ENCODE data around the gene POLR3H. TPM values are rescaled to one million over a fixed set of nuclear protein-coding genes. Genes with fewer than 3 reads are reported as not detected.
A peak's percentile ranks its signal among the peaks of the same experiment; 100 is the strongest.

POLR3H gene
- total RNA-seq, 4 donors from 2014 or later: 20.9 to 28.2 (median 23.0) TPM

DNA sequence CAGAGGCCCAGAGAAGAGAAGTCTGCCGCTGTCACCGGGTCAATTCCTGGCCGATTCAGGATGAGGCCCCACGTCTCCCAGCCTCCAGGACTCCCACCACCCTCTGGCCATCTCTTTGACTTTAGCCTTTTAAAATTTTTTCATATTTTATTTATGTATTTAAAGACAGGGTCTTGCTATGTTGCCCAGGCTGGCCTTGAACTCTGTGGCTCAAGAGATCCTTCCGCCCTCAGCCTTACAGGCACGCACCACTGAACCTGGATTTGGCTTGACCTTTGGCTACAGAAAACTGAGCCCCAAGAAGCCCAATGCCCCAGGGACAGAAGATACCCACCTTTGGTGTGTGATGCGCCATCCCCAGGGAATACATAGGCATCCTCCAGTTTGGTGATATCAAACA lies 3.9 kb downstream of the POLR3H start:
- no peaks in the 10 kb centered on the region for H3K27me3 ChIP-seq
- peaks cover 20 to 64% (median 58%) of the 10 kb centered on the region in 4 donors for H3K4me1 ChIP-seq
- intact Hi-C loops (cut with DNase I): no loop called here
- H3K36me3 ChIP-seq: peaks cover 0 to 29% (median 22%) of the 10 kb centered on the region in 4 donors
- WGBS: 90% methylated on average over 7 of the region's 7 CpGs
- H3K4me3 ChIP-seq: no peak overlapping the region
- H3K9me3 ChIP-seq: no peaks in the 10 kb centered on the region
- no peak for TF ChIP-seq POLR2AphosphoS5 (IDR thresholded peaks at IDR 0.05)
- TF ChIP-seq POLR2A (IDR thresholded peaks at IDR 0.05; ENCODE audit: low read depth): no peak
- TF ChIP-seq, protein P1, sequence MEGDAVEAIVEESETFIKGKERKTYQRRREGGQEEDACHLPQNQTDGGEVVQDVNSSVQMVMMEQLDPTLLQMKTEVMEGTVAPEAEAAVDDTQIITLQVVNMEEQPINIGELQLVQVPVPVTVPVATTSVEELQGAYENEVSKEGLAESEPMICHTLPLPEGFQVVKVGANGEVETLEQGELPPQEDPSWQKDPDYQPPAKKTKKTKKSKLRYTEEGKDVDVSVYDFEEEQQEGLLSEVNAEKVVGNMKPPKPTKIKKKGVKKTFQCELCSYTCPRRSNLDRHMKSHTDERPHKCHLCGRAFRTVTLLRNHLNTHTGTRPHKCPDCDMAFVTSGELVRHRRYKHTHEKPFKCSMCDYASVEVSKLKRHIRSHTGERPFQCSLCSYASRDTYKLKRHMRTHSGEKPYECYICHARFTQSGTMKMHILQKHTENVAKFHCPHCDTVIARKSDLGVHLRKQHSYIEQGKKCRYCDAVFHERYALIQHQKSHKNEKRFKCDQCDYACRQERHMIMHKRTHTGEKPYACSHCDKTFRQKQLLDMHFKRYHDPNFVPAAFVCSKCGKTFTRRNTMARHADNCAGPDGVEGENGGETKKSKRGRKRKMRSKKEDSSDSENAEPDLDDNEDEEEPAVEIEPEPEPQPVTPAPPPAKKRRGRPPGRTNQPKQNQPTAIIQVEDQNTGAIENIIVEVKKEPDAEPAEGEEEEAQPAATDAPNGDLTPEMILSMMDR (IDR thresholded peaks at IDR 0.05): no peak
- no peak for TF ChIP-seq EP300 (IDR thresholded peaks at IDR 0.05)
- DNase-seq (ENCODE audit: extremely low spot score): no peak
- H3K27ac ChIP-seq (replicated peaks in 1 of 4): peak overlapping the region in 3 of 4 donors; percentile 51 to 69 (median 69)

DNA sequence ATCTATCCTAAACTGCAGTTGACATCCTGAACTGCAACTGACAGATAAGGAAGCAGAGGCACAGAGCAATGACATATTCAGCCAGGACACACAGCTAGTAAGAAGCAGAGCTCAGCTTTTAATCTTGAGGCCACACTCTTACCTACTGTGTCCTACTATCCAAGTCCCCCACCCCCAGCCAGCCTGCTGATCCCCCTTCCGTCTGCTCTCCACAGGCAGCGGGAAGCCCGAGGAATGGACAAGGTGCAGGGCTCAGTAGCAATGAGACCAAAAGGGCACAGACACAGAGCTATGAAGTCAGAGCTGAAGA lies 4.3 kb downstream of the POLR3H start:
- intact Hi-C loops (cut with DNase I): no loop called here
- Histone ChIP-seq H3K27me3 (no peaks in the 10 kb centered on the region), H3K27ac (replicated peaks in 1 of 4) (peak overlapping the region in 3 of 4 donors; percentile 51 to 69 (median 69)), H3K36me3 (peaks cover 0 to 32% (median 22%) of the 10 kb centered on the region in 4 donors), H3K9me3 (no peaks in the 10 kb centered on the region), H3K4me1 (peaks cover 18 to 60% (median 54%) of the 10 kb centered on the region in 4 donors), H3K4me3 (no peak overlapping the region)
- WGBS: 84% methylated on average over 3 of the region's 3 CpGs
- TF ChIP-seq, protein P1 (IDR thresholded peaks at IDR 0.05): no peak
- TF ChIP-seq POLR2A (IDR thresholded peaks at IDR 0.05; ENCODE audit: low read depth) (no peak), EP300 (IDR thresholded peaks at IDR 0.05) (no peak), POLR2AphosphoS5 (IDR thresholded peaks at IDR 0.05) (no peak)
- no peak for DNase-seq (ENCODE audit: extremely low spot score)

DNA sequence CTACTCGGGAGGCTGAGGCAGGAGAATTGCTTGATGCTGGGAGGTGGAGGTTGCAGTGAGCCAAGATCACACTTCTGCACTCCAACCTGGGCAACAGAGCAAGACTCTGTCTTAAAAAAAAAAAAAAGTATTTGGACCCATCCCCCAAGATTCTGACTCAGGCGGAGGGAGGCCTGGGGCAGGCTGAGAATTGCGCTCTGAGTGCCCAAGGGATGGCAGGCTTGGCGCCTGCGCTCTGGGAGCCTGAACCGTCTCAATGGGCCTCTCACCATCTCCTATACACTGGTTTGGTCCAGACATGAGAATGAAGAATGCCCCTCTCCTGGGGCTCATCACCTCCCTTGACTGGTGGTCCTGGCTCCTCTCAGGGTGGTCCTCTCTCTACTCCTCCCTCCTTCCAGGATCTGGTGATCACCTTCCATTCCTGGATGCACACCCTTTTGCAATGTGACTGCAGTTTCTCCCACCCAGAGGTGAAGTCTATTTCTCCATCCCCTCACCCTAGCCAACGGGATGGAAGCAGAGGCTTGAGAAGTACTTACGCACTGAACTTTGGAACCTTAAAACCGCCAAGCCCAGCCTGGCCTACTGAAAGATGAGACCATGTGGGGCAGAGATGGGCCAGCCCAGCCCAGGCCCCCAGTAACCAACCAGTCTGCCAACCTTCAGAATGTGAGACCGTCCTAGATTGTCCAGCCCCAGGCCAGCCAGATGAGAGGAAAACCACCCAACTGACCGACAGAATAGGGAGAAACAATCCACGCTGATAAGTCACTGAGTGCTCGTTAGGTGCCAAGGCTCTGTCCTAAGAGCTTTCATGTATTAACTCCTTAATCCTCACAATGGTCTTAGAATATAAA lies 4.9 kb downstream of the POLR3H start:
- Histone ChIP-seq H3K27me3 (no peaks in the 10 kb centered on the region), H3K4me1 (peaks cover 13 to 56% (median 50%) of the 10 kb centered on the region in 4 donors), H3K4me3 (no peak overlapping the region), H3K27ac (replicated peaks in 1 of 4) (peak overlapping the region; percentile 51 to 69 (median 66)), H3K9me3 (no peaks in the 10 kb centered on the region), H3K36me3 (peaks cover 0 to 32% (median 23%) of the 10 kb centered on the region in 4 donors)
- DNase-seq (ENCODE audit: extremely low spot score): no peak
- 67% methylated on average over 7 of the region's 13 CpGs for WGBS
- intact Hi-C loops (cut with DNase I): no loop called here
- TF ChIP-seq POLR2A (IDR thresholded peaks at IDR 0.05; ENCODE audit: low read depth) (no peak), POLR2AphosphoS5 (IDR thresholded peaks at IDR 0.05) (no peak), EP300 (IDR thresholded peaks at IDR 0.05) (no peak)
- TF ChIP-seq, protein P1 (IDR thresholded peaks at IDR 0.05): no peak

- Histone ChIP-seq H3K36me3 (peaks cover 0 to 32% (median 23%) of the 10 kb centered on the region in 4 donors), H3K27ac (replicated peaks in 1 of 4) (peak overlapping the region; percentile 51 to 69 (median 66)), H3K4me1 (peaks cover 12 to 58% (median 51%) of the 10 kb centered on the region in 4 donors), H3K9me3 (no peaks in the 10 kb centered on the region), H3K27me3 (no peaks in the 10 kb centered on the region), H3K4me3 (no peak overlapping the region)
- intact Hi-C loops (cut with DNase I): no loop called here
- no peak for DNase-seq (ENCODE audit: extremely low spot score)
- TF ChIP-seq EP300 (IDR thresholded peaks at IDR 0.05) (no peak), POLR2AphosphoS5 (IDR thresholded peaks at IDR 0.05) (peak in 1 of 2 donors; percentile 36)
- WGBS: 62% methylated on average over 7 of the region's 8 CpGs
Measured at GRCh38 chr22:41538583-41538982, 5.7 kb downstream of the POLR3H start.

- Histone ChIP-seq H3K9me3 (no peaks in the 10 kb centered on the region), H3K27me3 (no peaks in the 10 kb centered on the region), H3K4me1 (peaks cover 14 to 56% (median 49%) of the 10 kb centered on the region in 4 donors), H3K4me3 (no peak overlapping the region), H3K36me3 (peaks cover 0 to 42% (median 31%) of the 10 kb centered on the region in 4 donors), H3K27ac (replicated peaks in 1 of 4) (no peak overlapping the region)
- WGBS: 69% methylated on average over 3 of the region's 3 CpGs
- DNase-seq (ENCODE audit: extremely low spot score): no peak
- no peak for TF ChIP-seq EP300 (IDR thresholded peaks at IDR 0.05)
- TF ChIP-seq, protein P1 (IDR thresholded peaks at IDR 0.05): no peak
- TF ChIP-seq POLR2AphosphoS5 (IDR thresholded peaks at IDR 0.05): no peak
- no peak for TF ChIP-seq POLR2A (IDR thresholded peaks at IDR 0.05; ENCODE audit: low read depth)
- intact Hi-C loops (cut with DNase I): no loop called here
Measured at GRCh38 chr22:41537203-41537602, 7.1 kb downstream of the POLR3H start.
